Measurements from ENCODE around the gene TCTN2. TPM values are rescaled to one million over a fixed set of nuclear protein-coding genes. Genes with fewer than 3 reads are reported as not detected.

The TCTN2 gene
- total RNA-seq, 1 donor from 2014 or later = 6.1 TPM

- H3K9me3 ChIP-seq = no peaks in the 10 kb centered on the region
- TF ChIP-seq CTCF (IDR thresholded peaks at IDR 0.05) (no peak), POLR2A (IDR thresholded peaks at IDR 0.05) (no peak), POLR2AphosphoS5 (IDR thresholded peaks at IDR 0.05; ENCODE audit: insufficient read depth in 1 of 2, low read depth in 1 of 2) (no peak)
- peaks cover 30% of the 10 kb centered on the region for H3K4me1 ChIP-seq
- intact Hi-C loops (cut with DNase I) = no loop called here
- H3K4me3 ChIP-seq = no peak overlapping the region
- H3K36me3 ChIP-seq = peaks cover 0 to 11% of the 10 kb centered on the region in 2 donors
- no peak for DNase-seq (ENCODE audit: extremely low spot score in 2 of 2)
- H3K27me3 ChIP-seq = no peaks in the 10 kb centered on the region
- H3K27ac ChIP-seq = no peak overlapping the region
Measured at GRCh38 chr12:123715195-123715594, 44.3 kb downstream of the TCTN2 start.

- Histone ChIP-seq H3K4me1 (peaks cover 22% of the 10 kb centered on the region), H3K4me3 (no peak overlapping the region)
Measured at GRCh38 chr12:123717350-123717749, 46.4 kb downstream of the TCTN2 start.

GRCh38 chr12:123720141-123720814 is 49.4 kb downstream of the TCTN2 start:
- Histone ChIP-seq H3K27me3 (no peaks in the 10 kb centered on the region), H3K36me3 (peaks cover 4 to 26% of the 10 kb centered on the region in 2 donors), H3K9me3 (no peaks in the 10 kb centered on the region), H3K27ac (no peak overlapping the region), H3K4me3 (no peak overlapping the region), H3K4me1 (no peaks in the 10 kb centered on the region)
- no peak for DNase-seq (ENCODE audit: extremely low spot score in 2 of 2)
- intact Hi-C loops (cut with DNase I) = no loop called here
- TF ChIP-seq POLR2A (IDR thresholded peaks at IDR 0.05) (no peak), CTCF (IDR thresholded peaks at IDR 0.05) (no peak), POLR2AphosphoS5 (IDR thresholded peaks at IDR 0.05; ENCODE audit: insufficient read depth in 1 of 2, low read depth in 1 of 2) (no peak)

More at GRCh38 chr12:123717350-123717749, 46.4 kb downstream of the TCTN2 start:
- peaks cover 0 to 14% of the 10 kb centered on the region in 2 donors for H3K36me3 ChIP-seq
- no peak for DNase-seq (ENCODE audit: extremely low spot score in 2 of 2)
- no peaks in the 10 kb centered on the region for H3K27me3 ChIP-seq
- H3K9me3 ChIP-seq = no peaks in the 10 kb centered on the region
- intact Hi-C loops (cut with DNase I) = no loop called here
- TF ChIP-seq CTCF (IDR thresholded peaks at IDR 0.05) = no peak
- TF ChIP-seq POLR2AphosphoS5 (IDR thresholded peaks at IDR 0.05; ENCODE audit: insufficient read depth in 1 of 2, low read depth in 1 of 2) = no peak
- TF ChIP-seq POLR2A (IDR thresholded peaks at IDR 0.05) = no peak
- H3K27ac ChIP-seq = no peak overlapping the region

GRCh38 chr12:123721245-123721644 is 50.3 kb downstream of the TCTN2 start:
- Histone ChIP-seq H3K4me1 (no peaks in the 10 kb centered on the region), H3K4me3 (no peak overlapping the region), H3K27ac (no peak overlapping the region), H3K27me3 (no peaks in the 10 kb centered on the region), H3K36me3 (peaks cover 4 to 33% of the 10 kb centered on the region in 2 donors), H3K9me3 (no peaks in the 10 kb centered on the region)
- no peak for DNase-seq (ENCODE audit: extremely low spot score in 2 of 2)
- TF ChIP-seq POLR2A (IDR thresholded peaks at IDR 0.05) (no peak), POLR2AphosphoS5 (IDR thresholded peaks at IDR 0.05; ENCODE audit: insufficient read depth in 1 of 2, low read depth in 1 of 2) (no peak), CTCF (IDR thresholded peaks at IDR 0.05) (no peak)
- intact Hi-C loops (cut with DNase I) = no loop called here

GRCh38 chr12:123723011-123723410 is 52.1 kb downstream of the TCTN2 start:
- TF ChIP-seq POLR2A (IDR thresholded peaks at IDR 0.05) = no peak
- no peak for TF ChIP-seq POLR2AphosphoS5 (IDR thresholded peaks at IDR 0.05; ENCODE audit: insufficient read depth in 1 of 2, low read depth in 1 of 2)
- TF ChIP-seq CTCF (IDR thresholded peaks at IDR 0.05) = no peak
- DNase-seq (ENCODE audit: extremely low spot score in 2 of 2) = no peak
- intact Hi-C loops (cut with DNase I) = no loop called here
- no peaks in the 10 kb centered on the region for H3K27me3 ChIP-seq
- H3K36me3 ChIP-seq = peaks cover 8 to 48% of the 10 kb centered on the region in 2 donors
- H3K27ac ChIP-seq = no peak overlapping the region
- H3K4me1 ChIP-seq = no peaks in the 10 kb centered on the region
- no peaks in the 10 kb centered on the region for H3K9me3 ChIP-seq
- no peak overlapping the region for H3K4me3 ChIP-seq
